ENCODE results near the gene SNX33.
A peak's percentile ranks its signal among the peaks of the same experiment; 100 is the strongest.
"Not testable (repeated sequence)": the region's sequence is repeated elsewhere in the genome, so short reads cannot be mapped to it uniquely, and the experiment has no call there.

SNX33 gene

GRCh38 chr15:75686212-75686642, 38.5 kb downstream of the SNX33 start:
- peak; percentile 34 for DNase-seq

- DNase-seq, result no peak
Measured at GRCh38 chr15:75687486-75688277, 40.0 kb downstream of the SNX33 start.

GRCh38 chr15:75688278-75688557, 40.5 kb downstream of the SNX33 start:
- DNase-seq, result no peak

GRCh38 chr15:75688831-75689230, 41.1 kb downstream of the SNX33 start:
- no peak for DNase-seq

GRCh38 chr15:75689429-75689828, 41.7 kb downstream of the SNX33 start:
- DNase-seq, result not testable (repeated sequence)

- DNase-seq, result not testable (repeated sequence)
Measured at GRCh38 chr15:75692311-75692710, 44.6 kb downstream of the SNX33 start.

GRCh38 chr15:75693028-75693427, 45.3 kb downstream of the SNX33 start:
- DNase-seq, result not testable (repeated sequence)

- no peak for DNase-seq
Measured at GRCh38 chr15:75693501-75694240, 46.0 kb downstream of the SNX33 start.

- no peak for DNase-seq
Measured at GRCh38 chr15:75694241-75695182, 46.8 kb downstream of the SNX33 start.

GRCh38 chr15:75695220-75695619, 47.5 kb downstream of the SNX33 start:
- DNase-seq, result no peak

- DNase-seq, result no peak
Measured at GRCh38 chr15:75695634-75696310, 48.1 kb downstream of the SNX33 start.

GRCh38 chr15:75696311-75696720, 48.6 kb downstream of the SNX33 start:
- DNase-seq, result no peak

GRCh38 chr15:75696854-75697259, 49.1 kb downstream of the SNX33 start:
- DNase-seq, result no peak

GRCh38 chr15:75697523-75697922, 49.8 kb downstream of the SNX33 start:
- no peak for DNase-seq

- not testable (repeated sequence) for DNase-seq
Measured at GRCh38 chr15:75697974-75698747, 50.4 kb downstream of the SNX33 start.

GRCh38 chr15:75699517-75699916, 51.8 kb downstream of the SNX33 start:
- not testable (repeated sequence) for DNase-seq

- not testable (repeated sequence) for DNase-seq
Measured at GRCh38 chr15:75699961-75700874, 52.5 kb downstream of the SNX33 start.

GRCh38 chr15:75701071-75702003, 53.6 kb downstream of the SNX33 start:
- not testable (repeated sequence) for DNase-seq

GRCh38 chr15:75702436-75702835, 54.7 kb downstream of the SNX33 start:
- DNase-seq, result no peak

Measured in NCI-H1048 (cell line).